Natural killer cell (primary cell): Measurements from ENCODE around the gene ANKFY1. TPM values are rescaled to one million over a fixed set of nuclear protein-coding genes. Genes with fewer than 3 reads are reported as not detected.

ENCODE experiments used
- ATAC-seq, 3 donors: fragments of 150-1000 bp in 2 of 3; fragments of 200-7000 bp in 1 of 3; cut with Tn5 transposase; 1 replicate in 1 of 3; 2 replicates in 2 of 3; pipeline ENCODE4 v1.10.0; 2021; ENCODE audit warnings: mild to moderate bottlenecking in 2 of 3, moderate library complexity in 2 of 3
- DNase-seq, 2 donors: peaks; one replicate each; pipeline versions ENCODE4 v3.0.0 to v3.0.0-alpha.2; 2013 to 2021; ENCODE audit warnings: mixed read lengths in 1 of 2
- H3K27ac ChIP-seq: one replicate; pipeline ENCODE4 v1.5.1; 2013; ENCODE audit warnings: mild to moderate bottlenecking, low read length
- H3K27me3 ChIP-seq: one replicate; pipeline ENCODE4 v1.6.1; 2013; ENCODE audit warnings: low read length; ENCODE audit not compliant: control insufficient read depth, insufficient read depth
- H3K36me3 ChIP-seq: one replicate; pipeline ENCODE4 v1.6.1; 2013; ENCODE audit warnings: low read length; ENCODE audit not compliant: control insufficient read depth, insufficient read depth
- H3K4me1 ChIP-seq: one replicate; pipeline ENCODE4 v1.6.1; 2013; ENCODE audit warnings: low read length; ENCODE audit not compliant: control insufficient read depth, insufficient read depth
- H3K4me3 ChIP-seq: one replicate; pipeline ENCODE4 v1.5.1; 2013; ENCODE audit warnings: low read length
- H3K9me3 ChIP-seq: one replicate; pipeline ENCODE4 v1.6.1; 2013; ENCODE audit warnings: low read length; ENCODE audit not compliant: control insufficient read depth, insufficient read depth
- H3K27ac Mint-ChIP-seq, 2 donors: one replicate each; pipeline ENCODE4 v1.8.0; 2022; ENCODE audit warnings: mild to moderate bottlenecking in 2 of 2, mixed read lengths in 2 of 2, moderate library complexity in 1 of 2
- H3K27me3 Mint-ChIP-seq, 2 donors: one replicate each; pipeline ENCODE4 v1.8.0; 2022; ENCODE audit warnings: low read depth in 2 of 2, mixed read lengths in 2 of 2
- H3K36me3 Mint-ChIP-seq: one replicate; pipeline ENCODE4 v1.8.0; 2022; ENCODE audit warnings: mixed read lengths
- H3K4me1 Mint-ChIP-seq, 2 donors: one replicate each; pipeline ENCODE4 v1.8.0; 2022; ENCODE audit warnings: mixed read lengths in 2 of 2
- H3K4me3 Mint-ChIP-seq: one replicate; pipeline ENCODE4 v1.8.0; 2022; ENCODE audit warnings: mild to moderate bottlenecking, moderate library complexity, mixed read lengths
- H3K9me3 Mint-ChIP-seq, 2 donors: one replicate each; pipeline ENCODE4 v1.8.0; 2022; ENCODE audit warnings: mixed read lengths in 2 of 2
- WGBS: methylation state at CpG from one replicate; pipeline ENCODE4 v1.1.7; 2013; ENCODE audit warnings: missing lambda C conversion rate; ENCODE audit not compliant: insufficient coverage; 5-methylcytosine and 5-hydroxymethylcytosine counted together
- intact Hi-C: fragments of 100-400 bp; cut with micrococcal nuclease; formaldehyde crosslinking; loops from one replicate; pipeline ENCODE4 v1.14.2; 2022
- total RNA-seq, 4 donors: library from RNA; stranded (reverse); fragments of 120-200 nt in 1 of 4; gene quantifications; one replicate each; pipeline versions ENCODE4 v1.2.3 to v1.2.4, GENCODE V29; 2013 to 2022
- TF ChIP-seq, protein P1 (sequence below): fragments of 200-600 bp; IDR thresholded peaks from one replicate; pipeline ENCODE4 v1.8.0; 2022; ENCODE audit warnings: antibody characterized with exemption

Gene ANKFY1
- total RNA-seq, 3 donors from 2014 or later (not counting 1 experiment from before 2014, with no cell fraction given): 58.4 to 72.4 (median 68.8) TPM

GRCh38 chr17:4235372-4236279, 28.2 kb downstream of the ANKFY1 start:
- DNase-seq (no peak), ATAC-seq (no peak)
- Histone ChIP-seq H3K9me3 (no peaks in the 10 kb centered on the region), H3K4me3 (no peak overlapping the region), H3K27me3 (no peaks in the 10 kb centered on the region), H3K36me3 (peaks cover 53% of the 10 kb centered on the region), H3K4me1 (peaks cover 5% of the 10 kb centered on the region), H3K27ac (no peak overlapping the region)
- Mint-ChIP-seq H3K9me3 (no peaks in the 10 kb centered on the region), H3K27ac (no peak overlapping the region), H3K4me3 (no peak overlapping the region), H3K36me3 (peaks cover 23% of the 10 kb centered on the region), H3K27me3 (no peaks in the 10 kb centered on the region), H3K4me1 (peaks cover 14 to 19% of the 10 kb centered on the region in 2 donors)
- intact Hi-C loops: no loop called here
- 100% methylated on average over 4 of the region's 8 CpGs for WGBS
- TF ChIP-seq, protein P1, sequence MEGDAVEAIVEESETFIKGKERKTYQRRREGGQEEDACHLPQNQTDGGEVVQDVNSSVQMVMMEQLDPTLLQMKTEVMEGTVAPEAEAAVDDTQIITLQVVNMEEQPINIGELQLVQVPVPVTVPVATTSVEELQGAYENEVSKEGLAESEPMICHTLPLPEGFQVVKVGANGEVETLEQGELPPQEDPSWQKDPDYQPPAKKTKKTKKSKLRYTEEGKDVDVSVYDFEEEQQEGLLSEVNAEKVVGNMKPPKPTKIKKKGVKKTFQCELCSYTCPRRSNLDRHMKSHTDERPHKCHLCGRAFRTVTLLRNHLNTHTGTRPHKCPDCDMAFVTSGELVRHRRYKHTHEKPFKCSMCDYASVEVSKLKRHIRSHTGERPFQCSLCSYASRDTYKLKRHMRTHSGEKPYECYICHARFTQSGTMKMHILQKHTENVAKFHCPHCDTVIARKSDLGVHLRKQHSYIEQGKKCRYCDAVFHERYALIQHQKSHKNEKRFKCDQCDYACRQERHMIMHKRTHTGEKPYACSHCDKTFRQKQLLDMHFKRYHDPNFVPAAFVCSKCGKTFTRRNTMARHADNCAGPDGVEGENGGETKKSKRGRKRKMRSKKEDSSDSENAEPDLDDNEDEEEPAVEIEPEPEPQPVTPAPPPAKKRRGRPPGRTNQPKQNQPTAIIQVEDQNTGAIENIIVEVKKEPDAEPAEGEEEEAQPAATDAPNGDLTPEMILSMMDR: no peak

- no peak overlapping the region for H3K27ac Mint-ChIP-seq
- no peak for DNase-seq
- intact Hi-C loops: no loop called here
- H3K27me3 Mint-ChIP-seq: no peaks in the 10 kb centered on the region
- H3K36me3 Mint-ChIP-seq: peaks cover 21% of the 10 kb centered on the region
- TF ChIP-seq, protein P1: no peak
- Histone ChIP-seq H3K4me3 (no peak overlapping the region), H3K4me1 (peaks cover 5% of the 10 kb centered on the region), H3K9me3 (no peaks in the 10 kb centered on the region), H3K27ac (no peak overlapping the region), H3K36me3 (peaks cover 56% of the 10 kb centered on the region), H3K27me3 (no peaks in the 10 kb centered on the region)
- no peak for ATAC-seq
- H3K9me3 Mint-ChIP-seq: no peaks in the 10 kb centered on the region
- peaks cover 14 to 17% of the 10 kb centered on the region in 2 donors for H3K4me1 Mint-ChIP-seq
- no peak overlapping the region for H3K4me3 Mint-ChIP-seq
Observed at GRCh38 chr17:4234401-4234800, 29.4 kb downstream of the ANKFY1 start.

GRCh38 chr17:4233668-4234258, 30.0 kb downstream of the ANKFY1 start:
- Mint-ChIP-seq H3K27ac (no peak overlapping the region), H3K9me3 (no peaks in the 10 kb centered on the region), H3K36me3 (peaks cover 21% of the 10 kb centered on the region), H3K4me1 (peaks cover 14 to 17% of the 10 kb centered on the region in 2 donors), H3K27me3 (no peaks in the 10 kb centered on the region), H3K4me3 (no peak overlapping the region)
- DNase-seq (no peak), ATAC-seq (no peak)
- no peaks in the 10 kb centered on the region for H3K9me3 ChIP-seq
- WGBS: 99% methylated on average over 6 of the region's 7 CpGs
- intact Hi-C loops: no loop called here
- no peaks in the 10 kb centered on the region for H3K27me3 ChIP-seq
- TF ChIP-seq, protein P1: no peak
- H3K4me3 ChIP-seq: no peak overlapping the region
- peaks cover 53% of the 10 kb centered on the region for H3K36me3 ChIP-seq
- no peak overlapping the region for H3K27ac ChIP-seq
- H3K4me1 ChIP-seq: peaks cover 5% of the 10 kb centered on the region
